Left ventricle myocardium superior (tissue), 1 donor: ENCODE results near the gene GPR142. TPM values are rescaled to one million over a fixed set of nuclear protein-coding genes. Genes with fewer than 3 reads are reported as not detected.
A peak's percentile ranks its signal among the peaks of the same experiment; 100 is the strongest.

Experiments used
- ATAC-seq: fragments of 200-7000 bp; cut with Tn5 transposase; one replicate; pipeline ENCODE4 v1.9.1; 2020; ENCODE audit warnings: mild to moderate bottlenecking, moderate library complexity
- DNase-seq: peaks from one replicate; pipeline ENCODE4 v3.0.0-alpha.2; 2020
- intact Hi-C: fragments of 100-400 bp; cut with micrococcal nuclease; formaldehyde crosslinking; loops from one replicate; pipeline ENCODE4 v1.11.0; 2022
- total RNA-seq: library from RNA; stranded (reverse); fragmentation: NEBNext Ultra II Directional; extraction: Animal tissue kit (Norgen Biotek cat#: 25700); gene quantifications from one replicate; pipeline ENCODE4 v1.2.1, GENCODE V29; 2021
- donor health status: DM: no; HTN: yes; CAD: no; lungs with severe emphysema.

GPR142 gene
- total RNA-seq, 1 donor from 2014 or later = 0.15 TPM

DNA sequence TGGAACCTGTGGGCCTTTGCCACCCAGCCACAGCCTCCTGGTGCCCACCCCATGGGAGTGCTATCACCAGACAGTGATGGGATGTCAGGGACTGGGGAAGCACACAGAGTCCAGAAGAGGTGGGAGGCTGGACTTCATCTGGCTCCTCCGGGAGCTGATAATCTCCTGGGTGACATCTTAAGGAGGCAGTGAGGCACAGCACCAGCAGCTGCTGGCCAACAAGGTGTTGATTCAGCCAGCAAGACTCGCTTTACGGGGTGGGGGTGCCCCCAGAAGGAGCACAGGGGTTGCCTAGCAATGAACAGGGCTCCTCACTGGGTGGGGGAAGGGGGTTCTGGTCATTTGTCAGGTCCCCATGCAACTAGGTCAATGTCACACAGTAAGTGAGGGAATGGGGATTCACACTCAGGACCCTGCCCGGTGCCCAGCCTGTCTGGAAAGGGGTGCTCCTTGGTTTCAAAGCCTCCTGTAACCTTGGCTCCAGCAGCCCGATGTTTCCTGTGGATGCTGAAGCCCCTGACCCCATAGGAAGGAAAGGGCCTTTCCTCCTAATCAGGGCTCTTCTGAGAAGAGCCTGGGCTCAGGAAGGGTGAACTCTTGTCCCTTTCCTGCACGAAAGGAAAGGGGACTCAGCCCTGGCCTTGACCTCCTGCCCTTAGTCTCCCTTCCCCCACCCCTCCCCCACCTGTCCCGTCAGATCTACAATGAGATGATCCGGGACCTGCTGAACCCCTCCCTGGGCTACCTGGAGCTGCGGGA, 23.6 kb upstream of the GPR142 start:
- DNase-seq (no peak), ATAC-seq (no peak)
- intact Hi-C loops = no loop called here

- DNase-seq (no peak), ATAC-seq (no peak)
- intact Hi-C loops = no loop called here
Observed at GRCh38 chr17:74344658-74345057, 22.6 kb upstream of the GPR142 start.

DNA sequence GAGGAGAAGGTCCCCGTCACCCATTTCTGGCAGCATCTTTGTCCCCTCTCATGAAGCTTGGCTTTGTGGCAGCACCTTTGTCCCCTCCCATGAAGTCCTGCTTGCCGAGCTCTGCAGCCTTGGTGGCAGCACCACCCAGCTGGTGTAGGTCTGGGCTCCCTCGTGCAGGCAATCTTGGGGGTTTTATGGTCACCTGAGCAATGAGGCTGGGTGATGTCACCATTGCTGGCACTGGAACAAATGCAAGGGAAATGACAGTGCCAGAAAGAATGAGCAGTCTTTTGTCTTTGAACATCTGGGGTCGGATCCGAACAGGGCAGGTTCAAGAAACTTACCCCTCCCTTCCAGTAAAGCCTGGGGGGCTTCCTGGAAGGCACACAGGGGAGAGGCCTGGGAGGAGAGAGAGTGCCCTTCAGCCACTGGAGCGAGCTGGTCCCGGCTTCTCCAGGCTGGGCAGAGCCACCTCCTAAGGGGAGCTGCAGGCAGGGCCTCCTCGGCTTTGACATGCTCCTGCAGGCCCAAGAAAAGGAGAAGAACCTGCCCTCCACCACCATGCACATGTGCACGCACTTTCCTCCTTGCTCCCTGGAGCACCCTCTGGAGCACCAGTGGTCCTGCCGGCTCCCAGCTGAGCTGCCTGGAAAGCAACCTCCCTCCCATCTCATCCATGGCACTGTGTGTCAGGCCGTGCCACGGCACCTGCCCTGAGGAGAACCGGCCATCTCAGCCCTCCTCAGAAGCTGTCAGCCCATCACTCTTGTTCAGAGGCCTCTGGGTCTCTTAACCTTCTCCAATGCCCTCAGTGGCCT, 21.7 kb upstream of the GPR142 start:
- ATAC-seq (no peak), DNase-seq (no peak)
- intact Hi-C loops = no loop called here

DNA sequence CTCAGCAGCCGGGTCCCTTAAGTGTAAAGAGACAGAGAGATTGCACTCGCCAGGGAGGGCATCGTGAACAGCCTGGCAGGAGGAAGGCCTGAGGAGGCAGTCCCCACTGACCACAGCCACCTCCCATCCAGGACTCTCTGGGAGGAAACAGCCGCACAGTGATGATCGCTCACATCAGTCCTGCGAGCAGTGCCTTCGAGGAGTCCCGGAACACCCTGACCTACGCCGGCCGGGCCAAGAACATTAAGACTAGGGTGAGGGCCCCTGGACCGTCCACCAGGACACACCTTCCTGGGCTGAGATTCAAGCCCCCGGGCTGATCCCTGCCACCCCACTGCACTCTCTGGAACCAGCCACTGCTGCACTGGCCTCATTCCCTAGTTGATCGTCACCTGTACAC, 19.7 kb upstream of the GPR142 start:
- ATAC-seq = no peak
- no peak for DNase-seq
- intact Hi-C loops = no loop called here

DNA sequence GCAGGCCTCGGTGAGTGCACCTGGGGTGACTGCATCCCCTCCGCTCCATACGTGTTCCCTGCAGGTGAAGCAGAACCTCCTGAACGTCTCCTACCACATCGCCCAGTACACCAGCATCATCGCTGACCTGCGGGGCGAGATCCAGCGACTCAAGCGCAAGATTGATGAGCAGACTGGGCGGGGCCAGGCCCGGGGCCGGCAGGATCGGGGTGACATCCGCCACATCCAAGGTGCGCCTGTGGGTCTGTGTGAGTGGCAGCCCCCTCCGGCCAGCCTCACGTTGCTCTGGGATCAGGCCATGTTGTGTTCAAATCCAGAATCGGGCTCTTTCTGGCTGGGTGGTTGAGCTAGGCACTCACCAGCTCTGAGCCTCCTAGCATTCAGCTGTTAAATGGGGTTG, 18.2 kb upstream of the GPR142 start:
- intact Hi-C loops = no loop called here
- ATAC-seq (no peak), DNase-seq (no peak)

- ATAC-seq (no peak), DNase-seq (no peak)
- intact Hi-C loops = loop anchor here (10.0 kb wide), 1 partner anchor 46 kb away; no protein-coding TSS in a partner anchor
Observed at GRCh38 chr17:74350486-74350885, 16.8 kb upstream of the GPR142 start.

GRCh38 chr17:74351552-74352210, 15.6 kb upstream of the GPR142 start:
- no peak for DNase-seq
- no peak for ATAC-seq
- intact Hi-C loops = loop anchor here (10.0 kb wide), 1 partner anchor 47 kb away; no protein-coding TSS in a partner anchor

DNA sequence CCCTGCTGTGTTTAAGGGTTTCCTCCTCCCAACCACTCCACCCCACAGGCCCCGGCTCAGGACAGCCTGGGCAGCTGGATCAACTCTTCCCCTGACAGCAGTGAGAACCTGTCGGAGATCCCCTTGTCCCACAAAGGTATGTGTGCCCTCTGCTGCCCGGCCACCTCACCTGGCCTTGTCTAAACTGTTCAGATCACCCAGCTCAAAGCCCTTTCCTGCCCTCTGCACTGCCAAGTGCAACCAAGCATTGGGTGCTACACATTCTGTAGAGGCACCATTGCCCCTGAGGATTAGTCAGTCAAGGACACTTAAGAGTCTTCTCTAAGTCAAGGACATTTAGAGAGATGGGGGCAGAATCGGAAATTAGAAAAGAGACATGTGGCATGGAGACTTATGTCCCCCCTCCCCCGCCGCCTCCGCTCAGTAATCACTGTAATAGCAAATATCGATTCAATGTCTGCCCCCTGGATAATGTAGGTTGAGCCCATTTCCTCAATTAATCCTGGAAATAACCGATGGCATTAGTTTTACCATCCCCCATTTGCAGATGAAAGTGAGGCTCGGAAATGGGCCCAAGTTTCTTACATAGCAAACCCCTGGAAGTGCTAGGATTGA, 13.8 kb upstream of the GPR142 start:
- intact Hi-C loops = loop anchor here (10.0 kb wide), 1 partner anchor 49 kb away; no protein-coding TSS in a partner anchor
- ATAC-seq (no peak), DNase-seq (no peak)

DNA sequence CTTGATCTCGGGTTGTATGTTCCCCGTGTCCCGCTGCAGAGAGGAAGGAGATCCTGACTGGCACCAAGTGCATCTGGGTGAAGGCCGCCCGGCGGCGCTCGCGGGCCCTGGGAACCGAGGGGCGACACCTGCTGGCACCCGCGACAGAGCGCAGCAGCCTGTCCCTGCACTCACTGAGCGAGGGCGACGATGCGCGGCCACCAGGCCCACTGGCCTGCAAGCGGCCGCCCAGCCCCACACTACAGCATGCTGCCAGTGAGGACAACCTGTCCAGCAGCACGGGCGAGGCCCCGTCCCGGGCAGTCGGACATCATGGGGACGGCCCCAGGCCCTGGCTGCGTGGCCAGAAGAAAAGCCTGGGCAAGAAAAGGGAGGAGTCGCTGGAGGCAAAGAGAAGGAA, 13.2 kb upstream of the GPR142 start:
- intact Hi-C loops = loop anchor here (10.0 kb wide), 1 partner anchor 49 kb away; no protein-coding TSS in a partner anchor
- ATAC-seq (peak; percentile 70), DNase-seq (peak; percentile 71)

GRCh38 chr17:74354561-74354960, 12.7 kb upstream of the GPR142 start:
- DNase-seq (no peak), ATAC-seq (no peak)
- intact Hi-C loops = loop anchor here (10.0 kb wide), 1 partner anchor 50 kb away; no protein-coding TSS in a partner anchor

DNA sequence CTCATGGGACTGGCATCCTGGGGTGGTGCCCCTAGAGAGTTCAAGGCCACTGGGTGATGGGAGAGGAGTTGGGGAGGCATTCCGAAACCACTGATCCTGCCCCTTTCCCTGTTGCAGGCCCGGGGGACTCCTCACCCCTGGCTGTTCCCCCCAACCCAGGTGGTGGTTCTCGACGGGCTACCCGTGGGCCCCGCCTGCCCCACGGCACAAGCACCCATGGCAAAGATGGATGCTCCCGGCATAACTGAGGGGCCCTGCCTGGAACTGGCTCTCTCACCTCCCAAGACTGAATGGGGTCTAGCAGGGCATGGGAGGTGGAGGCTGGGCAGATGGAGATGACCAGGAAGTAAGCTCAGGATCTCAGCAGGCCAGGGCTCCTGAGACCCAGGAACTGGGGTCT, 12.2 kb upstream of the GPR142 start:
- DNase-seq (no peak), ATAC-seq (no peak)
- intact Hi-C loops = loop anchor here (10.0 kb wide), 1 partner anchor 50 kb away; no protein-coding TSS in a partner anchor

DNA sequence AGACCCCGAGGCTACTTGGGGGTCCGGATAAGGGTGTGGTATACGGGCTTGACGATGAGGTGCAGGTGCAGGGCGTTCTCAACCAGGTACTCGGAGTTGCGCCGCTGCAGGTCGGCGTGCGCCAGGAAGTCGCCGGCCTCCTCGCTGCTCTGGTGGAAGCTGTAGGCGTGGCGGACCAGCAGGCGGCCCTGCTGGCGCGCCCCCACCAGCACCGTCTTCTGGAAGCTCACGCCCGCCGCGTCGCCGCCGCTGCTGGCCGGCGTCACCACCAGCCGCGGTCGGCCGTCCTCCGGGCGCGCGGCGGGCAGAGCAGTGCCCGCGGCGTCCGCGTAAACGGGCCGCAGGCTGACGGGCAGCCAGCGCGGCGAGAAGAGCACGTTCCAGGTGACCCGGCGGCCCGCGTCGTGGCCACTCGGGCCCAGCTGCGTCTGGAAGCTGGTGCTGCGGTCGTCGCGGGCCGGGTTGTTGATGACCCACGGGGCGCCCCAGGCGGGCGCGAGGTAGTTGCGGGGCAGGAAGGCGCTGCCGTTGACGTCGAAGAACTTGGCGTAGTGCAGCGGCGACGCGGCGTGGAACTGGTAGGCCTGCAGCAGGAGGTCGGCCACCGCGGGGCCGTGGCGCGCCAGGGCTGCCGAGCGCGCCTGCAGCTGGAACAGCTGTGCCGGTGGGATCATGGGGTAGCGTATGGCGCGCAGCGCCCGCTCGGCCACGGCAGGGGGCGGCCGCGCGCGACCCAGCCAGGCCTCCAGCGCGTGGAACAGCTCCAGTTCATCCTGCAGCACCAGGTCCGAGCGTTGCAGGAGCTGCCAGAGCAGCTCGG, 10.4 kb upstream of the GPR142 start:
- ATAC-seq (peak; percentile 49), DNase-seq (no peak)
- intact Hi-C loops = loop anchor here (10.0 kb wide), 1 partner anchor 52 kb away; no protein-coding TSS in a partner anchor

- intact Hi-C loops = loop anchor here (10.0 kb wide), 1 partner anchor 53 kb away; no protein-coding TSS in a partner anchor
- no peak for ATAC-seq
- no peak for DNase-seq
Observed at GRCh38 chr17:74357466-74357809, 9.9 kb upstream of the GPR142 start.

GRCh38 chr17:74358697-74359096, 8.6 kb upstream of the GPR142 start:
- DNase-seq (no peak), ATAC-seq (no peak)
- intact Hi-C loops = loop anchor here (10.0 kb wide), 1 partner anchor 54 kb away; no protein-coding TSS in a partner anchor

DNA sequence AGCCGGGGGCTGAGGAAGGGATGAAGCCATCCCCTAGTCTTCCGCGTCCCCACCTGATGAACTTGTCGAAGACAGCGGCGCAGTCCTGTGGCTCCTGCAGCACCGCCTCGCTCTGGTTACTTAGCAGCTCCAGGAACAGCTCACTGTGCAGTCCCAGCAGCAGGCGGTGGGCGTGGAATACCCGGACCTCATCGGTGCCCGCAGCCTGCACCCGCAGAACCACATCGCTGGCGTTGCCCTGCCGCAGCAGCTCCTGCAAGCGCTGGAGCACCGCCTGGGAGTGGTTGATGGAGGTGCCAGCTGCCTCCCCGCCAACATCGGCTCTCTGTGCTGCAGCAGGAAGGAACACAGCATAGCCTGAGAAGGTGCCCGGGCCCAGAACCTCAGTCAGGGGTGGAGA, 7.4 kb upstream of the GPR142 start:
- DNase-seq (no peak), ATAC-seq (no peak)
- intact Hi-C loops = loop anchor here (10.0 kb wide), 1 partner anchor 55 kb away; no protein-coding TSS in a partner anchor

GRCh38 chr17:74360899-74361229, 6.4 kb upstream of the GPR142 start:
- ATAC-seq (no peak), DNase-seq (no peak)

GRCh38 chr17:74361230-74362068, 5.9 kb upstream of the GPR142 start, which contains the start of gene BTBD17:
Gene BTBD17, minus strand, starts transcription at chr17:74361868. Its CDS starts 49 bp downstream, at chr17:74361819.
- intact Hi-C loops = no loop called here
- peak; percentile 86 for ATAC-seq
- DNase-seq = peak; percentile 80

More at GRCh38 chr17:74360899-74361229, 6.4 kb upstream of the GPR142 start:
- intact Hi-C loops = no loop called here

- ATAC-seq = no peak
- DNase-seq = no peak
- intact Hi-C loops = no loop called here
Observed at GRCh38 chr17:74362069-74362405, 5.3 kb upstream of the GPR142 start.
